Measurements from ENCODE around the gene GIPC1. TPM values are rescaled to one million over a fixed set of nuclear protein-coding genes. Genes with fewer than 3 reads are reported as not detected.

The GIPC1 gene
- total and polyA plus RNA-seq, 2 of the 4 experiments (the other 2 are of a cell fraction), result 74.2 to 133 TPM

DNA sequence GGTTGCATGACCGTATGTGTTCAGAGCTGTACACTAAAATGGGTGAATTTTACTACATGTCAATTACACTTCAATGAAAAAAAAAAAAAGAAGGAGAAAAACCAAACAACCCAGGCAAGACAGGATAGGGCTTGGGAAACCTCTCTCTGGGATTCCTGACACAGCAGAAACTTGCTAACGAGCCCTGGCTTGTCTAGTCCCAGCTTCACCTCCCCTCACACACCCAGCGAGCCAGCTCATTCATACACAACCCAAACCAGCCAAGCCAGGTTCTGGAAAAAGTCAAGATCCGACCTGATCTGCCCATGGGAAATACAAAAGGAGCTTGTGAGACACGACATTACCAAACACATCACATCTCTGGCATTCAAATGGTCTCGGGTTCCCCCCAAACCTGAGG, 29.8 kb upstream of the GIPC1 start:
- dilution Hi-C loops (cut with HindIII; ENCODE audit: low sequenced_read_pairs, unreplicated experiment) (no loop called here), in situ Hi-C loops (cut with MboI; ENCODE audit: low sequenced_read_pairs) (no loop called here), intact Hi-C loops (cut with micrococcal nuclease) (no loop called here)
- peaks cover 8 to 10% of the 10 kb centered on the region in 2 experiments; a peak in 3 of 4 replicates for H3K79me1 ChIP-seq (ENCODE audit: low read depth in 1 of 2, low read length in 2 of 2)
- no peak overlapping the region for H2AK5ac ChIP-seq (ENCODE audit: low read depth, low read length)
- no peaks in the 10 kb centered on the region for H3K27me3 ChIP-seq (ENCODE audit: control insufficient read depth, insufficient read depth, low read length)
- H3K18ac ChIP-seq (ENCODE audit: low read depth, low read length), result no peak overlapping the region
- no peak for ATAC-seq (ENCODE audit: low read depth)
- no peak overlapping the region for H2BK120ac ChIP-seq (ENCODE audit: low read depth, low read length)
- no peaks in the 10 kb centered on the region for H3K9me3 ChIP-seq (ENCODE audit: control insufficient read depth, insufficient read depth, low read length)
- H3K14ac ChIP-seq (replicated peaks; ENCODE audit: low read depth, low read length), result no peak overlapping the region
- WGBS, 2 experiments (ENCODE audit: extremely low coverage in 2 of 2, insufficient read length in 1 of 2), result 69% methylated on average over 3 of the region's 6 CpGs; no CpG with 5 or more reads in 1 of the 2 experiments
- no peak overlapping the region for H3K9ac ChIP-seq (ENCODE audit: low read depth, low read length)
- peaks cover 3% of the 10 kb centered on the region; the same call in 1 of the 2 replicates for H4K20me1 ChIP-seq (ENCODE audit: insufficient read depth, low read length)
- no peak overlapping the region for H2BK15ac ChIP-seq (ENCODE audit: low read depth, low read length)
- no peaks in the 10 kb centered on the region for H3K36me3 ChIP-seq (ENCODE audit: control insufficient read depth, insufficient read depth, low read length)
- peaks cover 5% of the 10 kb centered on the region; the same call in 1 of the 2 replicates for H3K9me1 ChIP-seq (ENCODE audit: insufficient read depth, low read length)
- no peak overlapping the region for H2AFZ ChIP-seq (replicated peaks; ENCODE audit: low read length, poor library complexity)
- no peak overlapping the region for H3K56ac ChIP-seq (ENCODE audit: extremely low read depth, insufficient read depth, low read length)
- no peak overlapping the region for H2BK20ac ChIP-seq (ENCODE audit: low read depth, low read length)
- ChIA-PET CTCF (interaction anchor here (1.2 kb wide), 1 partner anchor 31 kb away, joined by 3 read pairs; no protein-coding TSS in a partner anchor), POLR2A (ENCODE audit: unreplicated experiment) (no interaction called here)
- H3K4me1 ChIP-seq (ENCODE audit: control insufficient read depth, insufficient read depth, low read length), result peaks cover 5% of the 10 kb centered on the region; the same call in 1 of the 2 replicates
- no peak overlapping the region for H3K23ac ChIP-seq (ENCODE audit: low read depth, low read length)
- TF ChIP-seq RAD21 (IDR thresholded peaks at IDR 0.05; ENCODE audit: low read length) (no peak), POLR2A (IDR thresholded peaks at IDR 0.05; ENCODE audit: low read depth, low read length) (no peak), MAFK (IDR thresholded peaks at IDR 0.05; ENCODE audit: low read depth, low read length) (no peak), SMC3 (IDR thresholded peaks at IDR 0.05; ENCODE audit: low read depth, low read length) (no peak)
- no TSS peak for BruUV-seq (replicated peaks)
- no peak overlapping the region for H3K27ac ChIP-seq (ENCODE audit: insufficient read depth, low read length)
- no peak overlapping the region for H3K4me3 ChIP-seq (ENCODE audit: insufficient read depth, low read depth, low read length)
- DNase-seq, result no peak
- H3K4ac ChIP-seq (ENCODE audit: low read depth, low read length), result no peak overlapping the region
- no peak overlapping the region for H2AK9ac ChIP-seq (replicated peaks; ENCODE audit: low read depth, low read length, poor library complexity)
- H4K8ac ChIP-seq (ENCODE audit: low read depth in 2 of 2, low read length in 2 of 2), result no peak overlapping the region
- H3K4me2 ChIP-seq (ENCODE audit: low read depth, low read length), result no peak overlapping the region
- no peak overlapping the region for H4K91ac ChIP-seq (ENCODE audit: insufficient read depth, low read depth, low read length)
- no peak overlapping the region for H2BK5ac ChIP-seq (ENCODE audit: low read depth, low read length, poor library complexity, severe bottlenecking)
- no peak overlapping the region for H4K5ac ChIP-seq (ENCODE audit: low read depth, low read length)
